Transverse colon (tissue), 4 donors: Measurements from ENCODE around the gene PSMD5.

Experiments used
- EP300 ChIP-seq: sonication (generic); formaldehyde crosslinking; IDR thresholded peaks from one replicate; pipeline ENCODE4 v1.6.1; 2017; ENCODE audit warnings: antibody characterized with exemption, low read depth
- POLR2A ChIP-seq: fragments of 450-650 bp; IDR thresholded peaks from one replicate; pipeline ENCODE4 v1.6.1; 2016; ENCODE audit warnings: antibody characterized with exemption, mild to moderate bottlenecking, moderate library complexity
- POLR2AphosphoS5 ChIP-seq, 3 donors: sonication (generic); formaldehyde crosslinking; IDR thresholded peaks; one replicate each; pipeline ENCODE4 v1.6.1; 2016; ENCODE audit warnings: antibody characterized with exemption in 3 of 3
- TF ChIP-seq, protein P1 (sequence below), 5 experiments: fragments of 200-600 bp in 3 of 5; fragments of 450-650 bp in 2 of 5; sonication (generic) in 3 of 5; IDR thresholded peaks; 1 replicate in 2 of 5; 2 replicates in 3 of 5; pipeline ENCODE4 v1.5.1; 2016 to 2017; ENCODE audit warnings: antibody characterized with exemption in 5 of 5, inconsistent platforms in 3 of 5, mild to moderate bottlenecking in 2 of 5, moderate library complexity in 1 of 5

DNA sequence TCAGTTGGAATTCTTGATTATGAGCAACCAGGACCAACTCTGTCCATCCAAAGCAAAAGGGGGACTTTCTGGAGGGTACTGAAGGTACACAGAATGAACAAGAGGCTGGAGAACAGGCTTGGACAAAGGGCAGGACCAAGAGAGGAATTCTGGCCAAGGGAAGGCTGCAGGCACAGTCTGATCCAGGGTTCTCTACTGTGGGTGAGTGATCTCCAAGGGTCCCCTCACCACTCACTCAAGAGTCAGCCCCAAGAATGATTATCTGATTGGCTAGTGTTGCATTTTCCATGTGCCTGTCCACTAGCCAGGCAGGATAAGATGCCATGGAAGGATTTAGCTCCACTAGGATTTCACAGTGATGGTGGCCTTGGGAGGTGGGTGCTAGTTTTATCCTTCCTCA is 45.9 kb upstream of the PSMD5 start:
- no peak for TF ChIP-seq POLR2AphosphoS5 (IDR thresholded peaks at IDR 0.05)
- TF ChIP-seq POLR2A = no peak
- TF ChIP-seq, protein P1, sequence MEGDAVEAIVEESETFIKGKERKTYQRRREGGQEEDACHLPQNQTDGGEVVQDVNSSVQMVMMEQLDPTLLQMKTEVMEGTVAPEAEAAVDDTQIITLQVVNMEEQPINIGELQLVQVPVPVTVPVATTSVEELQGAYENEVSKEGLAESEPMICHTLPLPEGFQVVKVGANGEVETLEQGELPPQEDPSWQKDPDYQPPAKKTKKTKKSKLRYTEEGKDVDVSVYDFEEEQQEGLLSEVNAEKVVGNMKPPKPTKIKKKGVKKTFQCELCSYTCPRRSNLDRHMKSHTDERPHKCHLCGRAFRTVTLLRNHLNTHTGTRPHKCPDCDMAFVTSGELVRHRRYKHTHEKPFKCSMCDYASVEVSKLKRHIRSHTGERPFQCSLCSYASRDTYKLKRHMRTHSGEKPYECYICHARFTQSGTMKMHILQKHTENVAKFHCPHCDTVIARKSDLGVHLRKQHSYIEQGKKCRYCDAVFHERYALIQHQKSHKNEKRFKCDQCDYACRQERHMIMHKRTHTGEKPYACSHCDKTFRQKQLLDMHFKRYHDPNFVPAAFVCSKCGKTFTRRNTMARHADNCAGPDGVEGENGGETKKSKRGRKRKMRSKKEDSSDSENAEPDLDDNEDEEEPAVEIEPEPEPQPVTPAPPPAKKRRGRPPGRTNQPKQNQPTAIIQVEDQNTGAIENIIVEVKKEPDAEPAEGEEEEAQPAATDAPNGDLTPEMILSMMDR (IDR thresholded peaks at IDR 0.05) = no peak
- no peak for TF ChIP-seq EP300
